ENCODE measurements around the gene DPP4. TPM values are rescaled to one million over a fixed set of nuclear protein-coding genes. Genes with fewer than 3 reads are reported as not detected.

DPP4 gene
- total RNA-seq, 4 donors from 2014 or later: 1.6 to 5.3 (median 3.8) TPM

- no peaks in the 10 kb centered on the region for H3K4me1 ChIP-seq
- no peaks in the 10 kb centered on the region for H3K36me3 ChIP-seq
- no peak for DNase-seq (ENCODE audit: low spot score in 2 of 2)
- no peaks in the 10 kb centered on the region for H3K27me3 ChIP-seq
- TF ChIP-seq EP300 (IDR thresholded peaks at IDR 0.05) (no peak), POLR2AphosphoS5 (IDR thresholded peaks at IDR 0.05) (no peak), POLR2A (IDR thresholded peaks at IDR 0.05) (no peak)
- TF ChIP-seq, protein P1, sequence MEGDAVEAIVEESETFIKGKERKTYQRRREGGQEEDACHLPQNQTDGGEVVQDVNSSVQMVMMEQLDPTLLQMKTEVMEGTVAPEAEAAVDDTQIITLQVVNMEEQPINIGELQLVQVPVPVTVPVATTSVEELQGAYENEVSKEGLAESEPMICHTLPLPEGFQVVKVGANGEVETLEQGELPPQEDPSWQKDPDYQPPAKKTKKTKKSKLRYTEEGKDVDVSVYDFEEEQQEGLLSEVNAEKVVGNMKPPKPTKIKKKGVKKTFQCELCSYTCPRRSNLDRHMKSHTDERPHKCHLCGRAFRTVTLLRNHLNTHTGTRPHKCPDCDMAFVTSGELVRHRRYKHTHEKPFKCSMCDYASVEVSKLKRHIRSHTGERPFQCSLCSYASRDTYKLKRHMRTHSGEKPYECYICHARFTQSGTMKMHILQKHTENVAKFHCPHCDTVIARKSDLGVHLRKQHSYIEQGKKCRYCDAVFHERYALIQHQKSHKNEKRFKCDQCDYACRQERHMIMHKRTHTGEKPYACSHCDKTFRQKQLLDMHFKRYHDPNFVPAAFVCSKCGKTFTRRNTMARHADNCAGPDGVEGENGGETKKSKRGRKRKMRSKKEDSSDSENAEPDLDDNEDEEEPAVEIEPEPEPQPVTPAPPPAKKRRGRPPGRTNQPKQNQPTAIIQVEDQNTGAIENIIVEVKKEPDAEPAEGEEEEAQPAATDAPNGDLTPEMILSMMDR (IDR thresholded peaks at IDR 0.05): no peak
- H3K27ac ChIP-seq: no peak overlapping the region
- no peak overlapping the region for H3K4me3 ChIP-seq
- H3K9me3 ChIP-seq: no peaks in the 10 kb centered on the region
- WGBS: 79% methylated on average over 2 of the region's 2 CpGs
Observed at GRCh38 chr2:161972866-161973265, 101.1 kb downstream of the DPP4 start.

- Histone ChIP-seq H3K9me3 (no peaks in the 10 kb centered on the region), H3K4me1 (no peaks in the 10 kb centered on the region), H3K27ac (no peak overlapping the region), H3K36me3 (no peaks in the 10 kb centered on the region), H3K27me3 (no peaks in the 10 kb centered on the region), H3K4me3 (no peak overlapping the region)
- DNase-seq (ENCODE audit: low spot score in 2 of 2): no peak
- no peak for TF ChIP-seq POLR2AphosphoS5 (IDR thresholded peaks at IDR 0.05)
- WGBS: 93% methylated on average over 1 of the region's 1 CpG
Observed at GRCh38 chr2:161972232-161972631, 101.8 kb downstream of the DPP4 start.

- no peak overlapping the region for H3K4me3 ChIP-seq
- WGBS: 57% methylated on average over 9 of the region's 9 CpGs
- no peaks in the 10 kb centered on the region for H3K4me1 ChIP-seq
- no peaks in the 10 kb centered on the region for H3K9me3 ChIP-seq
- no peaks in the 10 kb centered on the region for H3K27me3 ChIP-seq
- no peaks in the 10 kb centered on the region for H3K36me3 ChIP-seq
- no peak for DNase-seq (ENCODE audit: low spot score in 2 of 2)
- no peak overlapping the region for H3K27ac ChIP-seq
- TF ChIP-seq, protein P1 (IDR thresholded peaks at IDR 0.05): no peak
- TF ChIP-seq EP300 (IDR thresholded peaks at IDR 0.05) (no peak), POLR2AphosphoS5 (IDR thresholded peaks at IDR 0.05) (no peak), POLR2A (IDR thresholded peaks at IDR 0.05) (no peak)
Observed at GRCh38 chr2:161971551-161971950, 102.5 kb downstream of the DPP4 start.

- Histone ChIP-seq H3K27ac (no peak overlapping the region), H3K27me3 (no peaks in the 10 kb centered on the region), H3K4me3 (no peak overlapping the region), H3K9me3 (no peaks in the 10 kb centered on the region), H3K4me1 (no peaks in the 10 kb centered on the region), H3K36me3 (no peaks in the 10 kb centered on the region)
- TF ChIP-seq POLR2A (IDR thresholded peaks at IDR 0.05) (no peak), POLR2AphosphoS5 (IDR thresholded peaks at IDR 0.05) (no peak), EP300 (IDR thresholded peaks at IDR 0.05) (no peak)
- TF ChIP-seq, protein P1 (IDR thresholded peaks at IDR 0.05): no peak
- no peak for DNase-seq (ENCODE audit: low spot score in 2 of 2)
- 83% methylated on average over 1 of the region's 1 CpG for WGBS
Observed at GRCh38 chr2:161969159-161969558, 104.9 kb downstream of the DPP4 start.

- TF ChIP-seq POLR2AphosphoS5 (IDR thresholded peaks at IDR 0.05) (no peak), POLR2A (IDR thresholded peaks at IDR 0.05) (no peak), EP300 (IDR thresholded peaks at IDR 0.05) (no peak)
- TF ChIP-seq, protein P1 (IDR thresholded peaks at IDR 0.05): no peak
- Histone ChIP-seq H3K4me3 (no peak overlapping the region), H3K9me3 (no peaks in the 10 kb centered on the region), H3K36me3 (no peaks in the 10 kb centered on the region), H3K27me3 (no peaks in the 10 kb centered on the region), H3K27ac (no peak overlapping the region), H3K4me1 (no peaks in the 10 kb centered on the region)
- no peak for DNase-seq (ENCODE audit: low spot score in 2 of 2)
- 58% methylated on average over 1 of the region's 1 CpG for WGBS
Observed at GRCh38 chr2:161965994-161966393, 108.0 kb downstream of the DPP4 start.

DNA sequence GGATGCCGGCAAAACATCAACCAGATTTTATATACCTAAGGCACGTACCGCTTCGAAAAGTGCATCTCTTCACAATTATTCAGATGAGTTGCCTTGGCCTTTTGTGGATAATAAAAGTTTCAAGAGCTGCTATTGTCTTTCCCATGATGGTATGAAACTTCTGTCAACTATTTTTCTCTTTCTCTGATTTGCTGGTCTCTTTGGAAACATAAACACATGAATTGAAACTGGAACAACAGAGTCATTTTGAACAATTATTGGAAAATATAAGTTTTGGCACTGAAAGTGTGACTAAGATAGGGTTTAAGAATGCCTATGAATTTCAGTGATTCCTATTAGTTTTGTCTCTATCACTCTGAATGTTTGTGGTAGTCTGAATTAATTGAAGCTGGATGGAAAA is 109.9 kb downstream of the DPP4 start:
- Histone ChIP-seq H3K27ac (no peak overlapping the region), H3K4me1 (no peaks in the 10 kb centered on the region), H3K4me3 (no peak overlapping the region), H3K9me3 (no peaks in the 10 kb centered on the region), H3K36me3 (no peaks in the 10 kb centered on the region), H3K27me3 (no peaks in the 10 kb centered on the region)
- 99% methylated on average over 4 of the region's 4 CpGs for WGBS
- DNase-seq (ENCODE audit: low spot score in 2 of 2): no peak
- TF ChIP-seq EP300 (IDR thresholded peaks at IDR 0.05): no peak
- TF ChIP-seq POLR2A (IDR thresholded peaks at IDR 0.05): no peak
- no peak for TF ChIP-seq POLR2AphosphoS5 (IDR thresholded peaks at IDR 0.05)
- TF ChIP-seq, protein P1 (IDR thresholded peaks at IDR 0.05): no peak
